Spleen (tissue), 7 donors: Measurements from ENCODE around the gene MYRF.

ENCODE experiments used
- POLR2A ChIP-seq, 3 donors: fragments of 450-650 bp; IDR thresholded peaks; one replicate each; pipeline ENCODE4 v1.5.1; 2017; ENCODE audit warnings: antibody characterized with exemption in 3 of 3, mild to moderate bottlenecking in 1 of 3
- TF ChIP-seq, protein P1 (sequence below), 11 experiments: fragments of 200-600 bp in 7 of 11; fragments of 450-650 bp in 4 of 11; sonication (generic) in 4 of 11; IDR thresholded peaks in 8 of 11; conservative IDR thresholded peaks in 3 of 11; 1 replicate in 7 of 11; 2 replicates in 4 of 11; pipeline versions ENCODE4 v1.4.0 to v1.8.0; 2016 to 2021; ENCODE audit warnings: antibody characterized with exemption in 11 of 11, inconsistent platforms in 4 of 11, mild to moderate bottlenecking in 1 of 11
- donor health status: DM: no; HTN: no; CAD: no; lungs with moderate emphysema.
- donor health status: DM: no; HTN: no; CAD: no.
- donor health status: DM: no; HTN: no; CAD: no.

GRCh38 chr11:61830237-61831105, 78.0 kb downstream of the MYRF start:
- TF ChIP-seq, protein P1, sequence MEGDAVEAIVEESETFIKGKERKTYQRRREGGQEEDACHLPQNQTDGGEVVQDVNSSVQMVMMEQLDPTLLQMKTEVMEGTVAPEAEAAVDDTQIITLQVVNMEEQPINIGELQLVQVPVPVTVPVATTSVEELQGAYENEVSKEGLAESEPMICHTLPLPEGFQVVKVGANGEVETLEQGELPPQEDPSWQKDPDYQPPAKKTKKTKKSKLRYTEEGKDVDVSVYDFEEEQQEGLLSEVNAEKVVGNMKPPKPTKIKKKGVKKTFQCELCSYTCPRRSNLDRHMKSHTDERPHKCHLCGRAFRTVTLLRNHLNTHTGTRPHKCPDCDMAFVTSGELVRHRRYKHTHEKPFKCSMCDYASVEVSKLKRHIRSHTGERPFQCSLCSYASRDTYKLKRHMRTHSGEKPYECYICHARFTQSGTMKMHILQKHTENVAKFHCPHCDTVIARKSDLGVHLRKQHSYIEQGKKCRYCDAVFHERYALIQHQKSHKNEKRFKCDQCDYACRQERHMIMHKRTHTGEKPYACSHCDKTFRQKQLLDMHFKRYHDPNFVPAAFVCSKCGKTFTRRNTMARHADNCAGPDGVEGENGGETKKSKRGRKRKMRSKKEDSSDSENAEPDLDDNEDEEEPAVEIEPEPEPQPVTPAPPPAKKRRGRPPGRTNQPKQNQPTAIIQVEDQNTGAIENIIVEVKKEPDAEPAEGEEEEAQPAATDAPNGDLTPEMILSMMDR (IDR thresholded peaks at IDR 0.05 in 8 of 11, conservative IDR thresholded peaks at IDR 0.05 in 3 of 11): no peak
- no peak for TF ChIP-seq POLR2A (IDR thresholded peaks at IDR 0.05)
